Activated CD8-positive, alpha-beta memory T cell treated with anti-CD3 and anti-CD28 coated beads, Interleukin-2, amount 50 U/mL, for 4 hours (primary cell): ENCODE results near the gene OPN4.

ENCODE experiments used
- DNase-seq: peaks from one replicate; pipeline ENCODE4 v3.0.0-alpha.2; 2020

Gene OPN4

GRCh38 chr10:86681722-86682386 lies 27.5 kb downstream of the OPN4 start:
- DNase-seq: no peak

- no peak for DNase-seq
Observed at GRCh38 chr10:86682675-86683074, 28.3 kb downstream of the OPN4 start.

GRCh38 chr10:86684331-86685097 lies 30.2 kb downstream of the OPN4 start:
- no peak for DNase-seq

- DNase-seq: no peak
Observed at GRCh38 chr10:86685416-86685815, 31.1 kb downstream of the OPN4 start.

GRCh38 chr10:86685893-86686632 lies 31.7 kb downstream of the OPN4 start:
- no peak for DNase-seq

GRCh38 chr10:86686972-86687371 lies 32.6 kb downstream of the OPN4 start:
- no peak for DNase-seq

- DNase-seq: no peak
Observed at GRCh38 chr10:86687750-86688149, 33.4 kb downstream of the OPN4 start.

GRCh38 chr10:86688398-86688921 lies 34.1 kb downstream of the OPN4 start:
- peak; percentile 33 for DNase-seq

- no peak for DNase-seq
Observed at GRCh38 chr10:86689146-86689545, 34.8 kb downstream of the OPN4 start.

GRCh38 chr10:86690231-86690630 lies 35.9 kb downstream of the OPN4 start:
- DNase-seq: no peak

GRCh38 chr10:86690657-86691084 lies 36.3 kb downstream of the OPN4 start:
- no peak for DNase-seq

GRCh38 chr10:86691333-86692022 lies 37.1 kb downstream of the OPN4 start:
- no peak for DNase-seq

- DNase-seq: no peak
Observed at GRCh38 chr10:86692023-86692514, 37.7 kb downstream of the OPN4 start.

- no peak for DNase-seq
Observed at GRCh38 chr10:86692664-86693063, 38.3 kb downstream of the OPN4 start.

GRCh38 chr10:86693275-86693674 lies 38.9 kb downstream of the OPN4 start:
- DNase-seq: no peak

GRCh38 chr10:86693721-86694369 lies 39.5 kb downstream of the OPN4 start:
- peak; percentile 31 for DNase-seq

GRCh38 chr10:86698207-86698940 lies 44.0 kb downstream of the OPN4 start:
- DNase-seq: no peak

GRCh38 chr10:86699125-86699524 lies 44.8 kb downstream of the OPN4 start:
- no peak for DNase-seq

GRCh38 chr10:86699541-86699940 lies 45.2 kb downstream of the OPN4 start:
- no peak for DNase-seq

- DNase-seq: no peak
Observed at GRCh38 chr10:86699991-86700840, 45.9 kb downstream of the OPN4 start.
